HepG2 (cell line): ENCODE measurements around the gene PREX1. TPM values are rescaled to one million over a fixed set of nuclear protein-coding genes. Genes with fewer than 3 reads are reported as not detected.

Experiments used
- ATAC-seq: fragments of 200-7000 bp; cut with Tn5 transposase; 3 replicates; pipeline ENCODE4 v1.9.1; 2020; ENCODE audit warnings: mild to moderate bottlenecking, moderate library complexity
- BruUV-seq: library from RNA; stranded (reverse); fragments of 400-500 nt; replicated peaks from 2 replicates; lab custom pipeline; 2021; lab: Mats Ljungman, UMichigan
- CTCF ChIA-PET: fragments of 300-600 bp; formaldehyde crosslinking; extraction: SDS; loops from one replicate; lab custom pipeline; 2021; ENCODE audit warnings: low total read pairs, inconsistent platforms, low intra/inter-chr PET ratio; lab: Yijun Ruan, JAX
- POLR2A ChIA-PET: fragments of 350-600 bp; sonication (Branson Sonifier 250); formaldehyde crosslinking; loops from one replicate; lab custom pipeline; 2020; ENCODE audit warnings: antibody characterized with exemption, inconsistent platforms; lab: Yijun Ruan, JAX
- DNase-seq: peaks from one replicate; pipeline ENCODE4 v3.0.0-alpha.2; 2015; ENCODE audit warnings: low spot score
- FAIRE-seq: peaks from 3 replicates; lab custom pipeline; 2011; peaks lifted over from hg19 to GRCh38; lab: Jason Lieb, UNC
- H2AFZ ChIP-seq: one replicate; pipeline ENCODE4 v1.6.1; 2011; ENCODE audit warnings: low read length, inconsistent platforms
- H3K27ac ChIP-seq: fragments of 300-600 bp; 3 replicates; pipeline ENCODE4 v1.8.0; 2011; ENCODE audit warnings: mixed run types, mild to moderate bottlenecking, mixed read lengths, low read length, inconsistent platforms; ENCODE audit not compliant: insufficient read depth; ENCODE audit errors: extremely low read length
- H3K27me3 ChIP-seq, 2 experiments: fragments of 200-600 bp in 1 of 2; 2 replicates in 1 of 2; 3 replicates in 1 of 2; pipeline versions ENCODE4 v1.6.0 to v1.8.0; 2011; ENCODE audit warnings: low read length in 2 of 2, mild to moderate bottlenecking in 2 of 2, moderate library complexity in 2 of 2, inconsistent platforms in 1 of 2; ENCODE audit not compliant: insufficient read depth in 2 of 2, control insufficient read depth in 1 of 2
- H3K36me3 ChIP-seq, 2 experiments: fragments of 200-600 bp in 1 of 2; replicated peaks in 1 of 2; 2 replicates in 1 of 2; 3 replicates in 1 of 2; pipeline versions ENCODE4 v1.5.1 to v1.8.0; 2011; ENCODE audit warnings: low read length in 2 of 2, inconsistent platforms in 1 of 2; ENCODE audit not compliant: insufficient read depth in 2 of 2, control insufficient read depth in 1 of 2
- H3K4me1 ChIP-seq: 2 replicates; pipeline ENCODE4 v1.5.1; 2012; ENCODE audit warnings: low read length, inconsistent platforms; ENCODE audit not compliant: insufficient read depth
- H3K4me2 ChIP-seq: 2 replicates; pipeline ENCODE4 v1.6.0; 2011; ENCODE audit warnings: low read depth, low read length, inconsistent platforms
- H3K4me3 ChIP-seq, 3 experiments: fragments of 200-600 bp in 1 of 3; sonication (generic), shearing (Covaris generic) in 1 of 3; replicated peaks in 1 of 3; 2 replicates each; pipeline ENCODE4 v1.5.1; 2011 to 2016; ENCODE audit warnings: low read length in 3 of 3, inconsistent platforms in 2 of 3, low read depth in 2 of 3, mild to moderate bottlenecking in 2 of 3, control low read depth in 1 of 3, mixed read lengths in 1 of 3; ENCODE audit not compliant: insufficient read depth in 1 of 3
- H3K79me2 ChIP-seq: one replicate; pipeline ENCODE4 v1.6.1; 2011; ENCODE audit warnings: low read length, inconsistent platforms; ENCODE audit not compliant: insufficient read depth
- H3K9ac ChIP-seq: 2 replicates; pipeline ENCODE4 v1.6.0; 2011; ENCODE audit warnings: mild to moderate bottlenecking, low read depth, low read length, inconsistent platforms; ENCODE audit not compliant: insufficient read depth
- H3K9me3 ChIP-seq: 2 replicates; pipeline ENCODE4 v1.5.1; 2012; ENCODE audit warnings: mild to moderate bottlenecking, low read length
- H4K20me1 ChIP-seq: 2 replicates; pipeline ENCODE4 v1.6.0; 2011; ENCODE audit warnings: inconsistent platforms, mild to moderate bottlenecking, low read length, moderate library complexity; ENCODE audit not compliant: insufficient read depth
- ATF5 ChIP-seq: sonication (generic); formaldehyde crosslinking; IDR thresholded peaks from 2 replicates; pipeline ENCODE4 v1.4.0; 2020; ENCODE audit warnings: mild to moderate bottlenecking, low read depth, missing genetic modification reagents
- ATRX ChIP-seq: sonication (generic); formaldehyde crosslinking; IDR thresholded peaks from 2 replicates; pipeline ENCODE4 v1.4.0; 2020; ENCODE audit warnings: missing genetic modification reagents, borderline replicate concordance
- EZH2 ChIP-seq: conservative IDR thresholded peaks from 2 replicates; pipeline ENCODE4 v1.6.1; 2012; ENCODE audit warnings: mild to moderate bottlenecking, low read depth, low read length, moderate library complexity
- GATAD2A ChIP-seq: IDR thresholded peaks from 2 replicates; pipeline ENCODE4 v1.6.1; 2016
- HOXD1 ChIP-seq: sonication (generic); formaldehyde crosslinking; IDR thresholded peaks from 2 replicates; pipeline ENCODE4 v1.5.0; 2020; ENCODE audit warnings: missing genetic modification reagents
- MZF1 ChIP-seq: sonication (generic); formaldehyde crosslinking; IDR thresholded peaks from 2 replicates; pipeline ENCODE4 v1.8.1; 2023; ENCODE audit warnings: mild to moderate bottlenecking, missing genetic modification reagents, borderline replicate concordance
- RBM22 ChIP-seq: fragments of 200-400 bp; formaldehyde crosslinking; optimal IDR thresholded peaks from 2 replicates; pipeline ENCODE3; 2017; ENCODE audit warnings: mild to moderate bottlenecking, low read length, moderate library complexity
- ZBTB38 ChIP-seq: sonication (generic); formaldehyde crosslinking; IDR thresholded peaks from 2 replicates; pipeline ENCODE4 v1.5.1; 2020; ENCODE audit warnings: mild to moderate bottlenecking, missing genetic modification reagents
- ZKSCAN1 ChIP-seq: fragments of 150-350 bp; IDR thresholded peaks from 2 replicates; pipeline ENCODE4 v1.6.1; 2014; ENCODE audit warnings: low read length
- ZMYM3 ChIP-seq: sonication (generic); formaldehyde crosslinking; IDR thresholded peaks from 2 replicates; pipeline ENCODE4 v1.5.1; 2020; ENCODE audit warnings: mild to moderate bottlenecking, missing genetic modification reagents
- ZNF263 ChIP-seq: sonication (generic); formaldehyde crosslinking; IDR thresholded peaks from 2 replicates; pipeline ENCODE4 v1.4.0; 2020; ENCODE audit warnings: missing genetic modification reagents
- ZNF547 ChIP-seq: sonication (generic); formaldehyde crosslinking; IDR thresholded peaks from 2 replicates; pipeline ENCODE4 v1.5.1; 2020; ENCODE audit warnings: mild to moderate bottlenecking, missing genetic modification reagents
- ZNF629 ChIP-seq: sonication (generic); formaldehyde crosslinking; conservative IDR thresholded peaks from 2 replicates; pipeline ENCODE4 v1.5.0; 2020; ENCODE audit warnings: missing genetic modification reagents
- ZNF652 ChIP-seq: IDR thresholded peaks from 2 replicates; pipeline ENCODE4 v1.6.1; 2016; ENCODE audit warnings: low read depth, borderline replicate concordance
- ZNF660 ChIP-seq: sonication (generic); formaldehyde crosslinking; IDR thresholded peaks from 2 replicates; pipeline ENCODE4 v1.5.1; 2020; ENCODE audit warnings: mild to moderate bottlenecking, low read depth, missing genetic modification reagents, borderline replicate concordance
- WGBS: methylation state at CpG from one replicate; pipeline ENCODE4 v1.1.6; 2017; ENCODE audit warnings: low lambda C conversion rate; 5-methylcytosine and 5-hydroxymethylcytosine counted together
- in situ Hi-C: cut with HindIII; loops from 2 replicates; pipeline ENCODE4 v1.10.0; 2017; ENCODE audit warnings: low pct_unique_long_range_greater_than_20kb; ENCODE audit not compliant: extremely low pct_ligation_motif_present
- intact Hi-C: fragments of 100-400 bp; cut with micrococcal nuclease; formaldehyde crosslinking; loops from one replicate; pipeline ENCODE4 v1.10.0; 2022; ENCODE audit not compliant: unreplicated experiment
- polyA plus RNA-seq, 8 experiments: library from polyadenylated mRNA; depleted of rRNA in 3 of 8; stranded (reverse) in 7 of 8; unstranded in 1 of 8; fragments of >200 nt; fragmentation: Illumina TruSeq in 4 of 8; extraction: Trizol in 4 of 8; gene quantifications; 2 replicates each; pipeline versions ENCODE4 v1.2.1 to v1.2.3, GENCODE V29; 2011 to 2016; ENCODE audit warnings: low read depth in 4 of 8, missing spikeins in 1 of 8, mixed read lengths in 1 of 8; ENCODE audit not compliant: insufficient read depth in 1 of 8
- total RNA-seq, 5 experiments: library from RNA; depleted of rRNA; stranded (reverse); fragments of >200 nt; fragmentation: Illumina TruSeq; extraction: Trizol; gene quantifications; 2 replicates each; pipeline ENCODE4 v1.2.3, GENCODE V29; 2016; ENCODE audit warnings: low read depth in 1 of 5
- TF ChIP-seq, protein P1 (sequence below): sonication (generic); formaldehyde crosslinking; IDR thresholded peaks from 2 replicates; pipeline ENCODE4 v1.5.0; 2020; ENCODE audit warnings: missing genetic modification reagents, mild to moderate bottlenecking, borderline replicate concordance

The PREX1 gene
- total and polyA plus RNA-seq, 2 of the 13 experiments (the other 11 are each of a cell fraction or from before 2014, with no cell fraction given), result 0.02 to 0.04 TPM

- BruUV-seq, result no TSS peak
- no peak overlapping the region for H3K4me2 ChIP-seq
- no peak overlapping the region for H3K4me3 ChIP-seq
- FAIRE-seq (no peak), ATAC-seq (no peak), DNase-seq (no peak)
- ChIA-PET CTCF (no interaction called here), POLR2A (no interaction called here)
- TF ChIP-seq ATRX (no peak), ZKSCAN1 (0 out of 2 replicates have a peak, but pooled peaks have one; percentile 20), ZMYM3 (peak; percentile 50; the same call in 1 of the 2 replicates), ZNF629 (CRISPR knock-in tag) (peak; percentile 94)
- H3K4me1 ChIP-seq, result no peaks in the 10 kb centered on the region
- no peak overlapping the region for H3K9ac ChIP-seq
- no peak overlapping the region for H3K27ac ChIP-seq
- peaks cover 6 to 33% of the 10 kb centered on the region in 2 experiments; a peak in 3 of 5 replicates for H3K27me3 ChIP-seq
- in situ Hi-C loops, result no loop called here
- no peaks in the 10 kb centered on the region for H3K36me3 ChIP-seq
- no peaks in the 10 kb centered on the region for H3K79me2 ChIP-seq
- H3K9me3 ChIP-seq, result no peaks in the 10 kb centered on the region
- intact Hi-C loops, result no loop called here
- WGBS, result 52% methylated on average over 17 of the region's 17 CpGs
- no peak overlapping the region for H2AFZ ChIP-seq
- H4K20me1 ChIP-seq, result no peaks in the 10 kb centered on the region
Measured at GRCh38 chr20:48772183-48772976, 55.4 kb downstream of the PREX1 start.

DNA sequence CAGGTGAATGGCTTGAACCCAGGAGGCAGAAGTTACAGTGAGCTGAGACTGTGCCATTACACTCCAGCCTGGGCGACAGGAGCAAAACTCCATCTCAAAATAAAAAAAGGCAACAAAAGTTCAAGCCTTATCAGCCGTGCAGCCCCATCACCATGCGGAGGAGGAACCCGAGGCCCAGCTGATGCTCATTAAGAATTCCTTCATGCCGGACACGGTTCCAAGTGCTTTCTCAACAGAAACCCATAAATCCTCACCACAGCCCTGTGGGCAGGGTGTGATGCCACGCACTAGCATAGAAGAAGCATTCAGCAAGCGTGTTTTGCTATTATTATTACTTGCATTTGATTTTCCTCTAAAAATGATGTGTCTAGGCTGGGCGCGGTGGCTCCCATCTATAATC, 56.3 kb downstream of the PREX1 start:
- WGBS, result 64% methylated on average over 10 of the region's 10 CpGs
- peaks cover 8 to 42% of the 10 kb centered on the region in 2 experiments; a peak in 3 of 5 replicates for H3K27me3 ChIP-seq
- no peak overlapping the region for H2AFZ ChIP-seq
- DNase-seq (no peak), ATAC-seq (no peak), FAIRE-seq (no peak)
- intact Hi-C loops (no loop called here), in situ Hi-C loops (no loop called here)
- no peaks in the 10 kb centered on the region for H3K79me2 ChIP-seq
- no peak overlapping the region for H3K4me3 ChIP-seq
- ChIA-PET CTCF (no interaction called here), POLR2A (no interaction called here)
- no peak overlapping the region for H3K4me2 ChIP-seq
- H3K36me3 ChIP-seq, result no peaks in the 10 kb centered on the region
- no peaks in the 10 kb centered on the region for H4K20me1 ChIP-seq
- H3K27ac ChIP-seq, result no peak overlapping the region
- H3K9me3 ChIP-seq, result no peaks in the 10 kb centered on the region
- no peaks in the 10 kb centered on the region for H3K4me1 ChIP-seq
- no peak for TF ChIP-seq ATF5 (CRISPR knock-in tag)
- no peak for TF ChIP-seq GATAD2A (CRISPR knock-in tag)
- TF ChIP-seq ZBTB38, result no peak
- no peak for TF ChIP-seq ZNF652 (CRISPR knock-in tag)
- no peak for TF ChIP-seq MZF1 (CRISPR knock-in tag)
- no peak for TF ChIP-seq EZH2
- no peak for TF ChIP-seq ZNF547 (CRISPR knock-in tag)
- TF ChIP-seq, protein P1, sequence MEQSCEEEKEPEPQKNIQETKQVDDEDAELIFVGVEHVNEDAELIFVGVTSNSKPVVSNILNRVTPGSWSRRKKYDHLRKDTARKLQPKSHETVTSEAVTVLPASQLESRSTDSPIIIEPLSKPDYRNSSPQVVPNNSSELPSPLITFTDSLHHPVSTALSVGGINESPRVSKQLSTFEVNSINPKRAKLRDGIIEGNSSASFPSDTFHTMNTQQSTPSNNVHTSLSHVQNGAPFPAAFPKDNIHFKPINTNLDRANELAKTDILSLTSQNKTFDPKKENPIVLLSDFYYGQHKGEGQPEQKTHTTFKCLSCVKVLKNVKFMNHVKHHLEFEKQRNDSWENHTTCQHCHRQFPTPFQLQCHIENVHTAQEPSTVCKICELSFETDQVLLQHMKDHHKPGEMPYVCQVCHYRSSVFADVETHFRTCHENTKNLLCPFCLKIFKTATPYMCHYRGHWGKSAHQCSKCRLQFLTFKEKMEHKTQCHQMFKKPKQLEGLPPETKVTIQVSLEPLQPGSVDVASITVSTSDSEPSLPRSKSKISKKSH (CRISPR knock-in tag), result no peak
- TF ChIP-seq HOXD1 (CRISPR knock-in tag), result no peak
- no peak for TF ChIP-seq RBM22
- no peak for TF ChIP-seq ZNF263 (CRISPR knock-in tag)
- TF ChIP-seq ZNF660, result no peak
- no peak overlapping the region for H3K9ac ChIP-seq
- BruUV-seq, result no TSS peak
